SK-N-SH (cell line): Measurements from ENCODE around the gene GPSM3. TPM values are rescaled to one million over a fixed set of nuclear protein-coding genes. Genes with fewer than 3 reads are reported as not detected.

Experiments
- CTCF ChIA-PET: fragments of 300-600, 350-600 bp; formaldehyde crosslinking; extraction: SDS; loops from one replicate; lab custom pipeline; 2021; lab: Yijun Ruan, JAX
- POLR2A ChIA-PET: fragments of 350-600 bp; sonication (Branson Sonifier 250); formaldehyde crosslinking; extraction: SDS; loops from one replicate; lab custom pipeline; 2020; ENCODE audit warnings: antibody characterized with exemption, inconsistent platforms; lab: Yijun Ruan, JAX
- DNase-seq: peaks from one replicate; pipeline ENCODE4 v3.0.0; 2012
- H2AFZ ChIP-seq: fragments of 200-600 bp; sonication (generic); 2 replicates; pipeline ENCODE4 v1.8.1; 2016; ENCODE audit warnings: antibody characterized with exemption, mild to moderate bottlenecking, low read depth
- H3F3A ChIP-seq: fragments of 200-600 bp; sonication (generic); replicated peaks from 2 replicates; pipeline ENCODE3; 2016; ENCODE audit warnings: antibody characterized with exemption, mild to moderate bottlenecking; ENCODE audit not compliant: insufficient read depth
- H3K27ac ChIP-seq, 2 experiments: fragments of 200-500 bp in 1 of 2; fragments of 200-600 bp in 1 of 2; sonication (Bioruptor generic) in 1 of 2; sonication (generic), shearing (Covaris generic) in 1 of 2; 2 replicates each; pipeline versions ENCODE4 v1.5.1 to v1.6.1; 2014 to 2016; ENCODE audit warnings: low read depth in 2 of 2, inconsistent platforms in 1 of 2, low read length in 1 of 2, mild to moderate bottlenecking in 1 of 2, mixed read lengths in 1 of 2
- H3K27me3 ChIP-seq: fragments of 200-600 bp; sonication (generic), shearing (Covaris generic); 2 replicates; pipeline ENCODE4 v1.6.1; 2016; ENCODE audit warnings: mixed run types; ENCODE audit not compliant: insufficient read depth
- H3K36me3 ChIP-seq, 2 experiments: fragments of 200-500 bp in 1 of 2; fragments of 200-600 bp in 1 of 2; sonication (Bioruptor generic) in 1 of 2; sonication (generic) in 1 of 2; replicated peaks in 1 of 2; 2 replicates each; pipeline versions ENCODE3 to v1.5.1; 2014 to 2016; ENCODE audit warnings: low read length in 1 of 2, mild to moderate bottlenecking in 1 of 2; ENCODE audit not compliant: insufficient read depth in 2 of 2, control insufficient read depth in 1 of 2
- H3K4me1 ChIP-seq, 2 experiments: fragments of 200-500 bp in 1 of 2; fragments of 200-600 bp in 1 of 2; sonication (Bioruptor generic) in 1 of 2; sonication (generic), shearing (Covaris generic) in 1 of 2; 2 replicates each; pipeline versions ENCODE4 v1.5.1 to v1.6.1; 2014 to 2016; ENCODE audit warnings: low read depth in 1 of 2, low read length in 1 of 2, mixed run types in 1 of 2; ENCODE audit not compliant: insufficient read depth in 2 of 2, control insufficient read depth in 1 of 2
- H3K4me2 ChIP-seq: fragments of 200-600 bp; sonication (generic), shearing (Covaris generic); 2 replicates; pipeline ENCODE4 v1.6.1; 2017; ENCODE audit warnings: mixed run types
- H3K4me3 ChIP-seq, 2 experiments: fragments of 200-500 bp in 1 of 2; fragments of 200-600 bp in 1 of 2; sonication (Bioruptor generic) in 1 of 2; sonication (generic), shearing (Covaris generic) in 1 of 2; 2 replicates each; pipeline versions ENCODE4 v1.5.1 to v1.8.1; 2014 to 2016; ENCODE audit warnings: low read depth in 2 of 2, inconsistent platforms in 1 of 2, low read length in 1 of 2, mild to moderate bottlenecking in 1 of 2, mixed read lengths in 1 of 2, moderate library complexity in 1 of 2
- H3K79me2 ChIP-seq: fragments of 200-600 bp; sonication (generic); 2 replicates; pipeline ENCODE4 v1.8.1; 2017; ENCODE audit warnings: mild to moderate bottlenecking; ENCODE audit not compliant: insufficient read depth
- H3K9ac ChIP-seq: fragments of 200-600 bp; sonication (generic); 2 replicates; pipeline ENCODE4 v1.6.1; 2017; ENCODE audit warnings: mixed run types
- H3K9me2 ChIP-seq: fragments of 200-600 bp; sonication (generic); 2 replicates; pipeline ENCODE4 v1.6.1; 2017; ENCODE audit warnings: mixed run types
- H3K9me3 ChIP-seq: fragments of 200-600 bp; sonication (generic); 2 replicates; pipeline ENCODE4 v1.6.1; 2017; ENCODE audit warnings: mixed run types, mild to moderate bottlenecking, moderate library complexity
- H4K20me1 ChIP-seq: fragments of 200-600 bp; sonication (generic); 2 replicates; pipeline ENCODE4 v1.6.1; 2017; ENCODE audit warnings: mild to moderate bottlenecking, mixed run types; ENCODE audit not compliant: insufficient read depth
- EZH2phosphoT487 ChIP-seq: fragments of 200-600 bp; sonication (generic); IDR thresholded peaks from 2 replicates; pipeline ENCODE4 v1.6.1; 2017; ENCODE audit warnings: low read depth, mixed run types, mild to moderate bottlenecking, antibody characterized with exemption, moderate library complexity, borderline replicate concordance
- FOXM1 ChIP-seq: IDR thresholded peaks from 2 replicates; pipeline ENCODE4 v1.4.0; 2012; ENCODE audit warnings: low read depth, mild to moderate bottlenecking
- GATA2 ChIP-seq: sonication (generic); formaldehyde crosslinking; IDR thresholded peaks from 2 replicates; pipeline ENCODE4 v1.5.0; 2020; ENCODE audit warnings: mild to moderate bottlenecking, missing genetic modification reagents
- JUND ChIP-seq: IDR thresholded peaks from 2 replicates; pipeline ENCODE4 v1.4.0; 2012
- MEF2A ChIP-seq: IDR thresholded peaks from 2 replicates; pipeline ENCODE4 v1.4.0; 2012; ENCODE audit warnings: low read depth, borderline replicate concordance
- MXI1 ChIP-seq: IDR thresholded peaks from 2 replicates; pipeline ENCODE4 v1.6.1; 2012; ENCODE audit warnings: mild to moderate bottlenecking, low read depth, low read length, improper control_type of control experiment
- NRF1 ChIP-seq: IDR thresholded peaks from 2 replicates; pipeline ENCODE4 v1.6.1; 2012; ENCODE audit warnings: low read depth, mild to moderate bottlenecking, low read length
- RAD21 ChIP-seq: IDR thresholded peaks from 2 replicates; pipeline ENCODE4 v1.6.1; 2012; ENCODE audit warnings: mild to moderate bottlenecking, low read length
- RCOR1 ChIP-seq: fragments of 150-350 bp; IDR thresholded peaks from 2 replicates; pipeline ENCODE4 v1.6.1; 2017; ENCODE audit warnings: antibody characterized with exemption, low read length
- RFX5 ChIP-seq: IDR thresholded peaks from 2 replicates; pipeline ENCODE4 v1.6.1; 2012; ENCODE audit warnings: mild to moderate bottlenecking, improper control_type of control experiment, low read length
- RXRA ChIP-seq: IDR thresholded peaks from 2 replicates; pipeline ENCODE4 v1.4.0; 2012; ENCODE audit warnings: low read depth, mild to moderate bottlenecking, borderline replicate concordance
- SIN3A ChIP-seq: IDR thresholded peaks from 2 replicates; pipeline ENCODE4 v1.6.1; 2012; ENCODE audit warnings: low read depth, mild to moderate bottlenecking, low read length, moderate library complexity, borderline replicate concordance
- SMC3 ChIP-seq: IDR thresholded peaks from 2 replicates; pipeline ENCODE4 v1.6.1; 2012; ENCODE audit warnings: low read depth, low read length, improper control_type of control experiment
- TAF1 ChIP-seq: IDR thresholded peaks from 2 replicates; pipeline ENCODE4 v1.6.1; 2012; ENCODE audit warnings: low read depth, mild to moderate bottlenecking, low read length, moderate library complexity, borderline replicate concordance
- YY1 ChIP-seq: IDR thresholded peaks from 2 replicates; pipeline ENCODE4 v1.4.0; 2012; ENCODE audit warnings: low read depth, mild to moderate bottlenecking
- WGBS: methylation state at CpG from one replicate; pipeline ENCODE4 v1.1.6; 2017; ENCODE audit warnings: low lambda C conversion rate; 5-methylcytosine and 5-hydroxymethylcytosine counted together
- polyA plus RNA-seq, 3 experiments: library from polyadenylated mRNA; depleted of rRNA; stranded (reverse); fragments of >200 nt; gene quantifications; 2 replicates each; pipeline ENCODE4 v1.2.3, GENCODE V29; 2012
- TF ChIP-seq, protein P1 (sequence below): IDR thresholded peaks from 2 replicates; pipeline ENCODE4 v1.6.1; 2012; ENCODE audit warnings: mild to moderate bottlenecking, low read depth, low read length, moderate library complexity
- TF ChIP-seq, protein P2 (sequence below): IDR thresholded peaks from 2 replicates; pipeline ENCODE4 v1.4.0; 2012; ENCODE audit warnings: low read depth, borderline replicate concordance
- TF ChIP-seq, protein P3 (sequence below): fragments of 200-600 bp; sonication (generic); IDR thresholded peaks from 2 replicates; pipeline ENCODE4 v1.6.1; 2017; ENCODE audit warnings: antibody characterized with exemption, mild to moderate bottlenecking, moderate library complexity
- TF ChIP-seq, protein P4 (sequence below): IDR thresholded peaks from 2 replicates; pipeline ENCODE4 v1.4.0; 2012; ENCODE audit warnings: low read depth, borderline replicate concordance

Gene GPSM3
- polyA plus RNA-seq, 1 of the 3 experiments (the other 2 are of a cell fraction): 1.5 TPM

DNA sequence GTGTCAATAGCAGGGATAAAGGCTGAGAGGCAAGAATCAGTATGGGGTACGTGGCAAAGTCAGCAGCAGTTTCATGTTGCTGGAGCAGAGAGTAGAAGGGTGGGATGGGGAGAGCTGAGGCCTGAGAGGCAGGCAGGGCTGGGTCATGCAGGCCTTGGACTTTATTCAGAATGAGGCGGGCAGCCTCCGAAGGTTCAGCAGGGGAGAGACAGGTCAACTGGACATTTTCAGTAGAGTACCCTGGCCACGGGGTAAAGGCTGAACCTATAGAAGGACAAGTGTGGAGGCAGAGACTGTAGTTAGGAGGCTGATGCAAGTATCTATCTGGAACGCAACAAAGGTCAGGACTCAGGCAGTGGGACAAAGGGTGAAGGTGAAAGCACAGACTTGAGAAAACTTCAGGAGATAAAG is 17.8 kb upstream of the GPSM3 start:
- no peak overlapping the region for H3K4me3 ChIP-seq
- TF ChIP-seq, protein P1, sequence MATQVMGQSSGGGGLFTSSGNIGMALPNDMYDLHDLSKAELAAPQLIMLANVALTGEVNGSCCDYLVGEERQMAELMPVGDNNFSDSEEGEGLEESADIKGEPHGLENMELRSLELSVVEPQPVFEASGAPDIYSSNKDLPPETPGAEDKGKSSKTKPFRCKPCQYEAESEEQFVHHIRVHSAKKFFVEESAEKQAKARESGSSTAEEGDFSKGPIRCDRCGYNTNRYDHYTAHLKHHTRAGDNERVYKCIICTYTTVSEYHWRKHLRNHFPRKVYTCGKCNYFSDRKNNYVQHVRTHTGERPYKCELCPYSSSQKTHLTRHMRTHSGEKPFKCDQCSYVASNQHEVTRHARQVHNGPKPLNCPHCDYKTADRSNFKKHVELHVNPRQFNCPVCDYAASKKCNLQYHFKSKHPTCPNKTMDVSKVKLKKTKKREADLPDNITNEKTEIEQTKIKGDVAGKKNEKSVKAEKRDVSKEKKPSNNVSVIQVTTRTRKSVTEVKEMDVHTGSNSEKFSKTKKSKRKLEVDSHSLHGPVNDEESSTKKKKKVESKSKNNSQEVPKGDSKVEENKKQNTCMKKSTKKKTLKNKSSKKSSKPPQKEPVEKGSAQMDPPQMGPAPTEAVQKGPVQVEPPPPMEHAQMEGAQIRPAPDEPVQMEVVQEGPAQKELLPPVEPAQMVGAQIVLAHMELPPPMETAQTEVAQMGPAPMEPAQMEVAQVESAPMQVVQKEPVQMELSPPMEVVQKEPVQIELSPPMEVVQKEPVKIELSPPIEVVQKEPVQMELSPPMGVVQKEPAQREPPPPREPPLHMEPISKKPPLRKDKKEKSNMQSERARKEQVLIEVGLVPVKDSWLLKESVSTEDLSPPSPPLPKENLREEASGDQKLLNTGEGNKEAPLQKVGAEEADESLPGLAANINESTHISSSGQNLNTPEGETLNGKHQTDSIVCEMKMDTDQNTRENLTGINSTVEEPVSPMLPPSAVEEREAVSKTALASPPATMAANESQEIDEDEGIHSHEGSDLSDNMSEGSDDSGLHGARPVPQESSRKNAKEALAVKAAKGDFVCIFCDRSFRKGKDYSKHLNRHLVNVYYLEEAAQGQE: no peak
- TF ChIP-seq SMC3 (no peak), YY1 (no peak), RFX5 (no peak), GATA2 (CRISPR knock-in tag) (no peak), EZH2phosphoT487 (no peak), NRF1 (no peak), RXRA (no peak), JUND (no peak), MEF2A (no peak), RAD21 (no peak), TAF1 (no peak)
- TF ChIP-seq, protein P2, sequence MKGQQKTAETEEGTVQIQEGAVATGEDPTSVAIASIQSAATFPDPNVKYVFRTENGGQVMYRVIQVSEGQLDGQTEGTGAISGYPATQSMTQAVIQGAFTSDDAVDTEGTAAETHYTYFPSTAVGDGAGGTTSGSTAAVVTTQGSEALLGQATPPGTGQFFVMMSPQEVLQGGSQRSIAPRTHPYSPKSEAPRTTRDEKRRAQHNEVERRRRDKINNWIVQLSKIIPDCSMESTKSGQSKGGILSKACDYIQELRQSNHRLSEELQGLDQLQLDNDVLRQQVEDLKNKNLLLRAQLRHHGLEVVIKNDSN: no peak
- DNase-seq: no peak
- H3K9me3 ChIP-seq: no peaks in the 10 kb centered on the region
- H3F3A ChIP-seq: no peaks in the 10 kb centered on the region
- H2AFZ ChIP-seq: no peak overlapping the region
- CTCF ChIA-PET: no interaction called here
- H4K20me1 ChIP-seq: no peaks in the 10 kb centered on the region
- no peaks in the 10 kb centered on the region for H3K9me2 ChIP-seq
- H3K9ac ChIP-seq: no peak overlapping the region
- no peaks in the 10 kb centered on the region for H3K36me3 ChIP-seq
- WGBS: 59% methylated on average over 5 of the region's 5 CpGs
- H3K27ac ChIP-seq: no peak overlapping the region
- no peaks in the 10 kb centered on the region for H3K4me1 ChIP-seq
- H3K79me2 ChIP-seq: no peaks in the 10 kb centered on the region
- POLR2A ChIA-PET: no interaction called here
- H3K4me2 ChIP-seq: no peak overlapping the region
- peaks cover 53% of the 10 kb centered on the region for H3K27me3 ChIP-seq

DNA sequence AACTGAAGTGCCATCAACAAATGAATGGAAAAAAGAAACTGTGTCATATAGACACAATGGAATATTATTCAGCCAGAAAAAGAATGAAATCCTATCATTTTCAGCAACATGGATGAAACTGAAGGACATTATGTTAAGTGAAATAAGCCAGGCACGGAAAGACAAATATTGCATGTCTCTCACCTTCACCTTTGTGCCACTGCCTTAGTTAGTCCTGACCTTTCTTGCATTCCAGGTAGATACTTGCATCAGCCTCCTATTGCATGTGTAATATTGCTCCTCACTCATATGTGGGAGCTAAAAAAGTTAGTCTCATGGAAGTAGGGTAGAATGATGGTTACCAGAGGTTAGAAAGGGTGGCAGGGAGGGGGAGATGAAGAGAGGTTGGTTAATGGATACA is 16.6 kb upstream of the GPSM3 start:
- WGBS: 3% methylated on average over 1 of the region's 1 CpG
- no peaks in the 10 kb centered on the region for H3K9me3 ChIP-seq
- no peaks in the 10 kb centered on the region for H3K79me2 ChIP-seq
- no peak overlapping the region for H3K4me3 ChIP-seq
- H3K9ac ChIP-seq: no peak overlapping the region
- ChIA-PET CTCF (interaction anchor here (1.6 kb wide), 1 partner anchor 36 kb away, joined by 5 read pairs; no protein-coding TSS in a partner anchor), POLR2A (no interaction called here)
- no peak for DNase-seq
- peaks cover 46% of the 10 kb centered on the region for H3K27me3 ChIP-seq
- no peak overlapping the region for H3K27ac ChIP-seq
- H2AFZ ChIP-seq: no peak overlapping the region
- no peaks in the 10 kb centered on the region for H3F3A ChIP-seq
- no peaks in the 10 kb centered on the region for H3K36me3 ChIP-seq
- H4K20me1 ChIP-seq: no peaks in the 10 kb centered on the region
- H3K4me2 ChIP-seq: no peak overlapping the region
- H3K4me1 ChIP-seq: no peaks in the 10 kb centered on the region
- H3K9me2 ChIP-seq: no peaks in the 10 kb centered on the region
- TF ChIP-seq, protein P3, sequence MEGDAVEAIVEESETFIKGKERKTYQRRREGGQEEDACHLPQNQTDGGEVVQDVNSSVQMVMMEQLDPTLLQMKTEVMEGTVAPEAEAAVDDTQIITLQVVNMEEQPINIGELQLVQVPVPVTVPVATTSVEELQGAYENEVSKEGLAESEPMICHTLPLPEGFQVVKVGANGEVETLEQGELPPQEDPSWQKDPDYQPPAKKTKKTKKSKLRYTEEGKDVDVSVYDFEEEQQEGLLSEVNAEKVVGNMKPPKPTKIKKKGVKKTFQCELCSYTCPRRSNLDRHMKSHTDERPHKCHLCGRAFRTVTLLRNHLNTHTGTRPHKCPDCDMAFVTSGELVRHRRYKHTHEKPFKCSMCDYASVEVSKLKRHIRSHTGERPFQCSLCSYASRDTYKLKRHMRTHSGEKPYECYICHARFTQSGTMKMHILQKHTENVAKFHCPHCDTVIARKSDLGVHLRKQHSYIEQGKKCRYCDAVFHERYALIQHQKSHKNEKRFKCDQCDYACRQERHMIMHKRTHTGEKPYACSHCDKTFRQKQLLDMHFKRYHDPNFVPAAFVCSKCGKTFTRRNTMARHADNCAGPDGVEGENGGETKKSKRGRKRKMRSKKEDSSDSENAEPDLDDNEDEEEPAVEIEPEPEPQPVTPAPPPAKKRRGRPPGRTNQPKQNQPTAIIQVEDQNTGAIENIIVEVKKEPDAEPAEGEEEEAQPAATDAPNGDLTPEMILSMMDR: no peak
- TF ChIP-seq RFX5 (no peak), TAF1 (no peak), NRF1 (no peak), FOXM1 (no peak), RCOR1 (no peak), RXRA (no peak), YY1 (no peak), SMC3 (no peak), SIN3A (no peak), MXI1 (no peak)
- TF ChIP-seq, protein P2: no peak
- TF ChIP-seq, protein P4, sequence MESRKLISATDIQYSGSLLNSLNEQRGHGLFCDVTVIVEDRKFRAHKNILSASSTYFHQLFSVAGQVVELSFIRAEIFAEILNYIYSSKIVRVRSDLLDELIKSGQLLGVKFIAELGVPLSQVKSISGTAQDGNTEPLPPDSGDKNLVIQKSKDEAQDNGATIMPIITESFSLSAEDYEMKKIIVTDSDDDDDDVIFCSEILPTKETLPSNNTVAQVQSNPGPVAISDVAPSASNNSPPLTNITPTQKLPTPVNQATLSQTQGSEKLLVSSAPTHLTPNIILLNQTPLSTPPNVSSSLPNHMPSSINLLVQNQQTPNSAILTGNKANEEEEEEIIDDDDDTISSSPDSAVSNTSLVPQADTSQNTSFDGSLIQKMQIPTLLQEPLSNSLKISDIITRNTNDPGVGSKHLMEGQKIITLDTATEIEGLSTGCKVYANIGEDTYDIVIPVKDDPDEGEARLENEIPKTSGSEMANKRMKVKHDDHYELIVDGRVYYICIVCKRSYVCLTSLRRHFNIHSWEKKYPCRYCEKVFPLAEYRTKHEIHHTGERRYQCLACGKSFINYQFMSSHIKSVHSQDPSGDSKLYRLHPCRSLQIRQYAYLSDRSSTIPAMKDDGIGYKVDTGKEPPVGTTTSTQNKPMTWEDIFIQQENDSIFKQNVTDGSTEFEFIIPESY: no peak
